ENCODE measurements around the gene TBC1D20. TPM values are rescaled to one million over a fixed set of nuclear protein-coding genes. Genes with fewer than 3 reads are reported as not detected.
"Not testable (repeated sequence)": the region's sequence is repeated elsewhere in the genome, so short reads cannot be mapped to it uniquely, and the experiment has no call there.

Gene TBC1D20
- total RNA-seq, 1 donor from 2014 or later: 30.9 TPM

DNA sequence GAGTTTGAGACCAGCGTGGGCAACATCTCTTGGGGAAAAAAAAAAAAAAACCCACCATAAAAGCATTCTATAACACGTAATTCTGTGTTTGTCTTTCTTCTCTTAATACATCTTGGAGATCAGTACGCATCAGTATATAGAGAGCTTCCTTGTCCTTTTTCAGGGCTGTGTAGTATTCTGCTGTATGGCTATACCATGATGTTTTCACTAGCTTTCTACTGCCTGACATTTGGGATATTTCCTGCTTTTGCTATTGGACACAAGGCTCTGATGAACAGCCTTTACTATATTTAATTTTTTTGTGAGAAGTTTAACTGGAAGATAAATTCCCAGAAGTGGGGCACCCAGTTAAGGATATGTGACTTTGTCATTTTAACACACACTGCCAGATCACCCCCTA is 74.8 kb downstream of the TBC1D20 start:
- Histone ChIP-seq H3K36me3 (peaks cover 0 to 28% of the 10 kb centered on the region in 2 donors), H3K4me3 (no peak overlapping the region), H3K4me1 (no peaks in the 10 kb centered on the region), H3K9me3 (no peaks in the 10 kb centered on the region), H3K27me3 (no peaks in the 10 kb centered on the region), H3K27ac (no peak overlapping the region)
- intact Hi-C loops (cut with DNase I): no loop called here
- no peak for DNase-seq (ENCODE audit: extremely low spot score in 2 of 2)
- TF ChIP-seq, protein P1, sequence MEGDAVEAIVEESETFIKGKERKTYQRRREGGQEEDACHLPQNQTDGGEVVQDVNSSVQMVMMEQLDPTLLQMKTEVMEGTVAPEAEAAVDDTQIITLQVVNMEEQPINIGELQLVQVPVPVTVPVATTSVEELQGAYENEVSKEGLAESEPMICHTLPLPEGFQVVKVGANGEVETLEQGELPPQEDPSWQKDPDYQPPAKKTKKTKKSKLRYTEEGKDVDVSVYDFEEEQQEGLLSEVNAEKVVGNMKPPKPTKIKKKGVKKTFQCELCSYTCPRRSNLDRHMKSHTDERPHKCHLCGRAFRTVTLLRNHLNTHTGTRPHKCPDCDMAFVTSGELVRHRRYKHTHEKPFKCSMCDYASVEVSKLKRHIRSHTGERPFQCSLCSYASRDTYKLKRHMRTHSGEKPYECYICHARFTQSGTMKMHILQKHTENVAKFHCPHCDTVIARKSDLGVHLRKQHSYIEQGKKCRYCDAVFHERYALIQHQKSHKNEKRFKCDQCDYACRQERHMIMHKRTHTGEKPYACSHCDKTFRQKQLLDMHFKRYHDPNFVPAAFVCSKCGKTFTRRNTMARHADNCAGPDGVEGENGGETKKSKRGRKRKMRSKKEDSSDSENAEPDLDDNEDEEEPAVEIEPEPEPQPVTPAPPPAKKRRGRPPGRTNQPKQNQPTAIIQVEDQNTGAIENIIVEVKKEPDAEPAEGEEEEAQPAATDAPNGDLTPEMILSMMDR (IDR thresholded peaks at IDR 0.05): no peak
- TF ChIP-seq POLR2AphosphoS5 (IDR thresholded peaks at IDR 0.05; ENCODE audit: insufficient read depth in 1 of 2, low read depth in 1 of 2): no peak
- no peak for TF ChIP-seq POLR2A (IDR thresholded peaks at IDR 0.05)

DNA sequence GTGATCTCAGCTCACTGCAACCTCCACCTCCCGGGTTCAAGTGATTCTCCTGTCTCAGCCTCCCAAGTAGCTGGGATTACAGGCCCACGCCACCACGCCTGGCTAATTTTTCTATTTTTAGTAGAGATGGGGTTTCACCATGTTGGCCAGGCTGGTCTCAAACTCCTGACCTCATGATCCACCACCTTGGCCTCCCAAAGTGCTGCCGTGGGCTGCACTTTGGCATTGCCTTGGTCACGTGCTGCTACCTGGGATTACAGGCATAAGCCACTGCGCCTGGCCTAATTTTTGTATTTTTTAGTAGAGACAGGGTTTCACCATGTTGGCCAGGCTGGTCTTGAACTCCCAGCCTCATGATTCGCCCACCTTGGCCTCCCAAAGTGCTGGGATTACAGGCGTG is 75.7 kb downstream of the TBC1D20 start:
- H3K4me1 ChIP-seq; DNase-seq (ENCODE audit: extremely low spot score in 2 of 2); H3K4me3 ChIP-seq; H3K27ac ChIP-seq; H3K27me3 ChIP-seq; intact Hi-C loops (cut with DNase I); H3K9me3 ChIP-seq: not testable (repeated sequence)
- H3K36me3 ChIP-seq: peaks cover 0 to 25% of the 10 kb centered on the region in 2 donors

Small RNAs within 50 kb of the gene (small RNA-seq; reads per million reads assigned to genes)
- gene RF00019: not detected

Other genes with a start within 250 kb of the TBC1D20 start
- not detected for gene DEFB129, start 235.3 kb downstream of the TBC1D20 start, total RNA-seq
- not detected for gene DEFB132, start 204.8 kb downstream of the TBC1D20 start, total RNA-seq
- 2.7 TPM for gene C20orf96, start 171.8 kb downstream of the TBC1D20 start, total RNA-seq
- 13.8 TPM for gene ZCCHC3, start 165.0 kb downstream of the TBC1D20 start, total RNA-seq
- 4.4 TPM for gene SOX12, start 137.0 kb downstream of the TBC1D20 start, total RNA-seq
- 21.6 TPM for gene NRSN2, start 115.4 kb downstream of the TBC1D20 start, total RNA-seq
- gene TRIB3, start 81.8 kb downstream of the TBC1D20 start, total RNA-seq: 15.7 TPM
- gene RBCK1, start 54.2 kb downstream of the TBC1D20 start, total RNA-seq: 67.0 TPM
- gene CSNK2A1, start 81.3 kb upstream of the TBC1D20 start, total RNA-seq: 70.0 TPM
- not detected for gene TCF15, start 147.8 kb upstream of the TBC1D20 start, total RNA-seq
- 23.8 TPM for gene SRXN1, start 190.7 kb upstream of the TBC1D20 start, total RNA-seq
- gene SCRT2, start 213.3 kb upstream of the TBC1D20 start, total RNA-seq: not detected

All from vagina (tissue), 2 donors.